Skeletal muscle tissue (tissue), 4 donors: ENCODE data around the gene PCDHB10. TPM values are rescaled to one million over a fixed set of nuclear protein-coding genes. Genes with fewer than 3 reads are reported as not detected.
A peak's percentile ranks its signal among the peaks of the same experiment; 100 is the strongest.
"Not testable (repeated sequence)": the region's sequence is repeated elsewhere in the genome, so short reads cannot be mapped to it uniquely, and the experiment has no call there.

Source experiments
- H3K27ac ChIP-seq: one replicate; pipeline ENCODE4 v1.7.0; 2013; ENCODE audit warnings: mild to moderate bottlenecking, low read depth, low read length, inconsistent platforms
- H3K27me3 ChIP-seq, 3 donors: one replicate each; pipeline ENCODE4 v1.7.0; 2013; ENCODE audit warnings: low read length in 3 of 3; ENCODE audit not compliant: control insufficient read depth in 3 of 3, insufficient read depth in 3 of 3
- H3K36me3 ChIP-seq, 3 donors: one replicate each; pipeline ENCODE4 v1.7.0; 2013; ENCODE audit warnings: low read length in 3 of 3; ENCODE audit not compliant: control insufficient read depth in 3 of 3, insufficient read depth in 3 of 3
- H3K4me1 ChIP-seq, 3 donors: one replicate each; pipeline ENCODE4 v1.7.0; 2013; ENCODE audit warnings: low read length in 3 of 3, mild to moderate bottlenecking in 3 of 3; ENCODE audit not compliant: control insufficient read depth in 3 of 3, insufficient read depth in 3 of 3
- H3K4me3 ChIP-seq, 3 donors: one replicate each; pipeline ENCODE4 v1.7.0; 2013; ENCODE audit warnings: low read length in 3 of 3
- H3K9ac ChIP-seq, 3 donors: one replicate each; pipeline ENCODE4 v1.7.0; 2013; ENCODE audit warnings: low read length in 3 of 3, mild to moderate bottlenecking in 3 of 3, moderate library complexity in 2 of 3, low read depth in 1 of 3
- H3K9me3 ChIP-seq, 3 donors: one replicate each; pipeline ENCODE4 v1.7.0; 2013; ENCODE audit warnings: low read length in 3 of 3; ENCODE audit not compliant: control insufficient read depth in 3 of 3
- total RNA-seq: library from RNA; depleted of rRNA; stranded (reverse); fragments of >200 nt; gene quantifications from one replicate; pipeline ENCODE4 v1.2.3, GENCODE V29; 2014
- donor health status: Osteomylitis.

The PCDHB10 gene
- 2.6 TPM for total RNA-seq

DNA sequence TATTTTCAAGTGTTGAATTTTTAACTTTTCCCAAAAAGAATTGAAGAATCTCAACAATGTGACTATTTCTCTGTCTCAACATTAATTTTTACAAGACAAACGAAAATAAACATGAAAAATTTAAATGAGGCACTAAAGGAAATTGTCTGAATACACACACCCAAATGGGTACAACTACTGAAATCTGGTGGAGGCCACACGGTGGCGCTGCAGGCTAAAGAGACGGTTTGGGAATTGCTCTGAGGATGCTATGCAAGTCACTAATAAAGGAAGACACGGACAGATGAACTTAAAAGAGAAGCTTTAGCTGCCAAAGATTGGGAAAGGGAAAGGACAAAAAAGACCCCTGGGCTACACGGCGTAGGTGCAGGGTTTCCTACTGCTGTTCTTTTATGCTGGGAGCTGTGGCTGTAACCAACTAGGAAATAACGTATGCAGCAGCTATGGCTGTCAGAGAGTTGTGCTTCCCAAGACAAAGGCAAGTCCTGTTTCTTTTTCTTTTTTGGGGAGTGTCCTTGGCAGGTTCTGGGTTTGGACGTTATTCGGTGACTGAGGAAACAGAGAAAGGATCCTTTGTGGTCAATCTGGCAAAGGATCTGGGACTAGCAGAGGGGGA is at the start of gene PCDHB10:
Gene PCDHB10 (plus strand): TSS at position 244 of the 616 bp plus-strand sequence. CDS start 200 bp downstream, at position 444.
- H3K4me1 ChIP-seq = no peaks in the 10 kb centered on the region
- H3K36me3 ChIP-seq = no peaks in the 10 kb centered on the region
- no peak within 1 kb of the TSS for H3K27ac ChIP-seq
- peaks cover 0 to 10% (median 3%) of the 10 kb centered on the region in 3 donors for H3K9me3 ChIP-seq
- peaks cover 0 to 2% (median 0%) of the 10 kb centered on the region in 3 donors for H3K27me3 ChIP-seq
- peak within 1 kb of the TSS in 1 of 3 donors; percentile 35 for H3K4me3 ChIP-seq
- H3K9ac ChIP-seq = no peak within 1 kb of the TSS

GRCh38 chr5:141149812-141150211 is 42.3 kb upstream of the PCDHB10 start, which contains the start of gene PCDHB6:
Gene PCDHB6 (plus strand): TSS chr5:141150057. CDS start chr5:141150258, 201 bp downstream.
- H3K27ac ChIP-seq = no peak within 1 kb of the TSS
- no peaks in the 10 kb centered on the region for H3K36me3 ChIP-seq
- H3K4me3 ChIP-seq = peak within 1 kb of the TSS in 2 of 3 donors; percentile 11 to 39
- peaks cover 0 to 4% (median 3%) of the 10 kb centered on the region in 3 donors for H3K27me3 ChIP-seq
- no peaks in the 10 kb centered on the region for H3K4me1 ChIP-seq
- peaks cover 7 to 17% (median 8%) of the 10 kb centered on the region in 3 donors for H3K9me3 ChIP-seq
- no peak within 1 kb of the TSS for H3K9ac ChIP-seq

- Histone ChIP-seq H3K9me3 (peaks cover 7 to 17% (median 8%) of the 10 kb centered on the region in 3 donors), H3K9ac (no peak overlapping the region), H3K27me3 (peaks cover 0 to 4% (median 3%) of the 10 kb centered on the region in 3 donors), H3K27ac (no peak overlapping the region), H3K36me3 (no peaks in the 10 kb centered on the region), H3K4me1 (no peaks in the 10 kb centered on the region), H3K4me3 (peak overlapping the region in 2 of 3 donors; percentile 11 to 39)
Measured at GRCh38 chr5:141150224-141150992, 41.7 kb upstream of the PCDHB10 start.

DNA sequence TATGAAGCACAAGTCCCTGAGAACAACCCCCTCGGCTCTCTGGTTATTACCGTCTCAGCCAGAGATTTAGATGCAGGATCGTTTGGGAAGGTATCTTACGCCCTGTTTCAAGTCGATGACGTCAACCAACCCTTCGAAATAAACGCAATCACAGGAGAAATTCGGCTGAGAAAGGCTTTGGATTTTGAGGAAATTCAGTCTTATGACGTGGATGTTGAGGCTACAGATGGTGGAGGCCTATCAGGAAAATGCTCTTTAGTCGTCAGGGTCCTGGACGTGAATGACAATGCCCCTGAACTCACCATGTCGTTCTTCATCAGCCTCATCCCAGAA is 41.2 kb upstream of the PCDHB10 start:
- H3K9me3 ChIP-seq = peaks cover 8 to 17% (median 9%) of the 10 kb centered on the region in 3 donors

DNA sequence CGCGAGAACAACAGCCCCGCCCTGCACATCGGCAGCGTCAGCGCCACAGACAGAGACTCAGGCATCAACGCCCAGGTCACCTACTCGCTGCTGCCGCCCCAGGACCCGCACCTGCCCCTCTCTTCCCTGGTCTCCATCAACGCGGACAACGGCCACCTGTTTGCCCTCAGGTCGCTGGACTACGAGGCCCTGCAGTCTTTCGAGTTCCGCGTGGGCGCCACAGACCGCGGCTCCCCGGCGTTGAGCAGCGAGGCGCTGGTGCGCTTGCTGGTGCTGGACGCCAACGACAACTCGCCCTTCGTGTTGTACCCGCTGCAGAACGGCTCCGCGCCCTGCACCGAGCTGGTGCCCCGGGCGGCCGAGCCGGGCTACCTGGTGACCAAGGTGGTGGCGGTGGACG is 40.5 kb upstream of the PCDHB10 start:
- not testable (repeated sequence) for H3K27me3 ChIP-seq, H3K9ac ChIP-seq, H3K4me3 ChIP-seq, H3K36me3 ChIP-seq, H3K4me1 ChIP-seq, H3K27ac ChIP-seq
- H3K9me3 ChIP-seq = peaks cover 12 to 21% (median 13%) of the 10 kb centered on the region in 3 donors

More for the DNA sequence above, 41.2 kb upstream of the PCDHB10 start:
- Histone ChIP-seq H3K36me3 (no peaks in the 10 kb centered on the region), H3K4me1 (no peaks in the 10 kb centered on the region), H3K9ac (no peak overlapping the region), H3K4me3 (peak overlapping the region in 1 of 3 donors; percentile 11), H3K27me3 (peaks cover 0 to 4% (median 3%) of the 10 kb centered on the region in 3 donors), H3K27ac (no peak overlapping the region)

DNA sequence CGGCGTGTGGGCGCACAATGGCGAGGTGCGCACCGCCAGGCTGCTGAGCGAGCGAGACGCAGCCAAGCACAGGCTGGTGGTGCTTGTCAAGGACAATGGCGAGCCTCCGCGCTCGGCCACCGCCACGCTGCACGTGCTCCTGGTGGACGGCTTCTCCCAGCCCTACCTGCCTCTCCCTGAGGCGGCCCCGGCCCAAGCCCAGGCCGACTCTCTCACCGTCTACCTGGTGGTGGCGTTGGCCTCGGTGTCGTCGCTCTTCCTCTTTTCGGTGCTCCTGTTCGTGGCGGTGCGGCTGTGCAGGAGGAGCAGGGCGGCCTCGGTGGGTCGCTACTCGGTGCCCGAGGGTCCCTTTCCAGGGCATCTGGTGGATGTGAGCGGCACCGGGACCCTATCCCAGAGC is 40.1 kb upstream of the PCDHB10 start:
- H3K9ac ChIP-seq, H3K36me3 ChIP-seq, H3K27me3 ChIP-seq, H3K27ac ChIP-seq, H3K4me3 ChIP-seq, H3K4me1 ChIP-seq: not testable (repeated sequence)
- peaks cover 13 to 25% (median 15%) of the 10 kb centered on the region in 3 donors for H3K9me3 ChIP-seq

DNA sequence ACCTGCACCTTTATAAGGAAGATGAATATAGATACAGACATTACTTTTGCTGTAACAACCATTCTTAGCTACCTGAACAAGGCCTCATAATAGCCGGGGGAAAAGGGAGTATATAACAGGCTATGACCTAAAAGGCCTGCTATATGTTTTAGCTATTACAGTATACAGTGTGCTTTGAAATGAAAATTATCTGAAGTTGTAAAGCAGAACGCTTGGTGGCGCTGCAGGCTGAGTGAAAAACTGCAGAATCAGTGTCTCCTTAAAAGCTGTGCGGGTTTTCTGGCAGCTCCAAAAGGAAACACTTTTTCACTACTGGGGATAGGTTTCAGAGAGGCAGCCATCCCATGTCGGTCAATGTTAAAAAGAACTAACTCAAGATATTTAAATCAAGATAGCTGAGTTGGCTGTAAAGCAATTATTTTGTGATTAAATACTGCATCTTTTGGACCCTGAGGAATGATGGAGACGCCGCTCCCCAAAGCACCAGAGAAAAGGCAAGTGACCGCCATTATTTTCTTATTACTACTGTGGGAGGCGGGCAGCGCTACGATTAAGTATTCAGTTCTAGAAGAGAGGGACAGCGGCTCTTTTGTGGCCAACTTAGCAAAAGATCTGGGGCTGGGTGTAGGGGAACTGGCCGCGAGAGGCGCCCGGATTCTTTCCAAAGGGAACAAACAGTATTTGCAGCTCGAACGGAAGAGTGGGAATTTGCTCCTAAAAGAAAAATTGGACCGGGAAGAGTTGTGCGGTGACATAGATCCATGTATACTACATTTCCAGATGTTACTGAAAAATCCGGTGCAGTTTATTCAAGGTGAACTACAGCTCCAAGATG is 36.4 kb upstream of the PCDHB10 start:
- peaks cover 3 to 8% (median 4%) of the 10 kb centered on the region in 3 donors for H3K27me3 ChIP-seq
- no peak overlapping the region for H3K9ac ChIP-seq
- H3K4me1 ChIP-seq = no peaks in the 10 kb centered on the region
- no peaks in the 10 kb centered on the region for H3K36me3 ChIP-seq
- peaks cover 13 to 25% (median 13%) of the 10 kb centered on the region in 3 donors for H3K9me3 ChIP-seq
- no peak overlapping the region for H3K27ac ChIP-seq
- no peak overlapping the region for H3K4me3 ChIP-seq

- not testable (repeated sequence) for H3K27ac ChIP-seq, H3K36me3 ChIP-seq, H3K27me3 ChIP-seq, H3K4me3 ChIP-seq, H3K9ac ChIP-seq, H3K4me1 ChIP-seq
- peaks cover 6 to 22% (median 7%) of the 10 kb centered on the region in 3 donors for H3K9me3 ChIP-seq
Measured at GRCh38 chr5:141157356-141157755, 34.8 kb upstream of the PCDHB10 start.

DNA sequence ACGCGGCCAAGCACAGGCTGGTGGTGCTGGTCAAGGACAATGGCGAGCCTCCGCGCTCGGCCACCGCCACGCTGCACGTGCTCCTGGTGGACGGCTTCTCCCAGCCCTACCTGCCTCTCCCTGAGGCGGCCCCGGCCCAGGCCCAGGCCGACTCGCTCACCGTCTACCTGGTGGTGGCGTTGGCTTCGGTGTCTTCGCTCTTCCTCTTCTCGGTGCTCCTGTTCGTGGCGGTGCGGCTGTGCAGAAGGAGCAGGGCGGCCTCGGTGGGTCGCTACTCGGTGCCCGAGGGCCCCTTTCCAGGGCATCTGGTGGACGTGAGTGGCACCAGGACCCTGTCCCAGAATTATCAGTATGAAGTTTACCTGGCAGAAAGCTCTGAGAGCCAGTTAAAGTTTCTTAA is 34.3 kb upstream of the PCDHB10 start:
- not testable (repeated sequence) for H3K27me3 ChIP-seq, H3K4me1 ChIP-seq, H3K9ac ChIP-seq, H3K36me3 ChIP-seq, H3K27ac ChIP-seq, H3K4me3 ChIP-seq
- peaks cover 6 to 21% (median 7%) of the 10 kb centered on the region in 3 donors for H3K9me3 ChIP-seq
